Measurements from ENCODE around the gene TWNK.

TWNK gene

DNA sequence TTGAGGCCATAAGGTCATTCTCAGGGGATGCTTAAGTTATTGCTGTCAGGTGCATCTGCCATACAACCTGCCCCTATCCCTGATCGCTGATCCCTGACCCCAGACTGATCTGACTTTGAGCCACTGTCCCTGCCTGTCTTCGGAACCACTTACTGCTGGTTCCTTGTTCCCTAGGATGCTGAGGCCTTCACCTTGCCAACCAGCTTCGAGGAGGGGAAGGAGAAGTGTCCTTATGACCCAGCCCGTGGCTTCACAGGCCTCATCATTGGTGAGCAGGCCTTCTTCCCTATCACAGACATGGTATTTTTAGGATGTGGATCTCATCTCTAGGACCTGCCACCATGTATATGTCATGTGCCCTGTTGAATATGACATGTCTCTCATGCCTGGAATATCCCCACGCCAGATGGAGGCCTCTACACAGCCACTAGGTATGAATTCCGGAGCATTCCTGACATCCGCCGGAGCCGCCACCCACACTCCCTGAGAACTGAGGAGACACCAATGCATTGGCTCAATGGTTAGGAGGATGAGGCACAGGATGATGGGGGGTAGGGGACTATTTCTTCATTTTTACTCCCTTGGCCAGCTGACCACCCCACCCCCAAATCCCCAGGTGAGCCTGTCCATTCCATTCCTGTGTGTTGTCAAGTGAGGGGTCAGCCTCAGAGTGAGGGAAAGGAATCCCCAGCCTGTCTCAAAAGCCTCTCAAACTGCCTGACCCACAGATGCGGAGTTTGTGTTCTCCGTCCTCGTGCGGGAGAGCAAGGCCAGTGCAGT, 9.0 kb upstream of the TWNK start:
- no peak for DNase-seq (ENCODE audit: low read depth in 1 of 2, low spot score in 1 of 2)
- no peak for TF ChIP-seq JUND (IDR thresholded peaks at IDR 0.05; ENCODE audit: low read depth)
- in situ Hi-C loops (cut with HindIII; ENCODE audit: low pct_unique_long_range_greater_than_20kb, low sequenced_read_pairs), result no loop called here

DNA sequence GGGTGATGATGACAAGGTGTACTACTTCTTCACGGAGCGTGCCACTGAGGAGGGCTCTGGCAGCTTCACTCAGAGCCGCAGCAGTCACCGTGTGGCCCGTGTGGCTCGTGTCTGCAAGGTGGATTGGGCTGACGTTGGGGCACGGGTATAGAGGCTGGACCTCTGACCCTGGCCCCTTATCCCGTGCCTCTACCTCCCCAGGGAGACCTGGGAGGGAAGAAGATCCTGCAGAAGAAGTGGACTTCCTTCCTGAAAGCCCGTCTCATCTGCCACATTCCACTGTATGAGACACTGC, 8.5 kb upstream of the TWNK start:
- no peak for TF ChIP-seq JUND (IDR thresholded peaks at IDR 0.05; ENCODE audit: low read depth)
- no peak for DNase-seq (ENCODE audit: low read depth in 1 of 2, low spot score in 1 of 2)
- in situ Hi-C loops (cut with HindIII; ENCODE audit: low pct_unique_long_range_greater_than_20kb, low sequenced_read_pairs), result no loop called here

DNA sequence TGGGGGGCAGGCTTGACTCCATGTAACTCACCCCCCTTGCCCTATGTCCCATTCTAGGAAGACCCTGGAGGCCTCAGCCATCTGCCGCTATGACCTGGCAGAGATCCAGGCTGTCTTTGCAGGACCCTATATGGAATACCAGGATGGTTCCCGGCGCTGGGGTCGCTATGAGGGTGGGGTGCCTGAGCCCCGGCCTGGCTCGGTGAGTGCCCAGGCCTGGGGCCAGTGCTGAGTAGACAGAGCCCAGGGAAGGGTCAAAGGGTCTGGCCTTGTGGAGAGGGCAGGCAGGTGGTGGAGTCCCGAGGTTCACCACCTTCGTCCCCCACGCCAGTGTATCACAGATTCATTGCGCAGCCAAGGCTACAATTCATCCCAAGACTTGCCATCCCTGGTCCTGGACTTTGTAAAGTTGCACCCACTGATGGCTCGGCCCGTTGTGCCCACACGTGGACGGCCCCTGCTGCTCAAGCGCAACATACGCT, 7.5 kb upstream of the TWNK start:
- no peak for DNase-seq (ENCODE audit: low read depth in 1 of 2, low spot score in 1 of 2)
- in situ Hi-C loops (cut with HindIII; ENCODE audit: low pct_unique_long_range_greater_than_20kb, low sequenced_read_pairs), result no loop called here
- no peak for TF ChIP-seq JUND (IDR thresholded peaks at IDR 0.05; ENCODE audit: low read depth)

DNA sequence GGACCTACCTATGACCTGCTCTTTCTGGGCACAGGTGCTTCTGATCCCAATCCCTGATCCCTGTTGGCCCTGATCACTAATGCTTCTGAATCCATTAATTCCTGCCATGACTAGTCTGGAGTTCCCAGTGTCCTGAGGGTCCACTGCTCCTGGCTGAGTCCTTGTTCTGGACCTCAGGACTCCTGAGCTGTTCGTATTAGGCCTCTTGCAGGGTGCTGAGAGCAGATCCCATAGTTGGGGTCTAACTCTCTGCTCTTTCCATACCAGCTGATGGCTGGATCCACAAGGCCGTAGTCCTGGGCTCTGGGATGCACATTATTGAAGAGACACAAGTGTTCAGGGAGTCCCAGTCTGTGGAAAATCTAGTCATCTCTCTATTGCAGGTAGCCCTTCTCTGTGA, 7.0 kb upstream of the TWNK start:
- in situ Hi-C loops (cut with HindIII; ENCODE audit: low pct_unique_long_range_greater_than_20kb, low sequenced_read_pairs), result no loop called here
- TF ChIP-seq JUND (IDR thresholded peaks at IDR 0.05; ENCODE audit: low read depth), result no peak
- no peak for DNase-seq (ENCODE audit: low read depth in 1 of 2, low spot score in 1 of 2)

- no peak for TF ChIP-seq JUND (IDR thresholded peaks at IDR 0.05; ENCODE audit: low read depth)
- no peak for DNase-seq (ENCODE audit: low read depth in 1 of 2, low spot score in 1 of 2)
- in situ Hi-C loops (cut with HindIII; ENCODE audit: low pct_unique_long_range_greater_than_20kb, low sequenced_read_pairs), result no loop called here
Observed at GRCh38 chr10:100980711-100981110, 6.6 kb upstream of the TWNK start.

- no peak for TF ChIP-seq JUND (IDR thresholded peaks at IDR 0.05; ENCODE audit: low read depth)
- no peak for DNase-seq (ENCODE audit: low read depth in 1 of 2, low spot score in 1 of 2)
- in situ Hi-C loops (cut with HindIII; ENCODE audit: low pct_unique_long_range_greater_than_20kb, low sequenced_read_pairs), result no loop called here
Observed at GRCh38 chr10:100981178-100981772, 6.1 kb upstream of the TWNK start.

DNA sequence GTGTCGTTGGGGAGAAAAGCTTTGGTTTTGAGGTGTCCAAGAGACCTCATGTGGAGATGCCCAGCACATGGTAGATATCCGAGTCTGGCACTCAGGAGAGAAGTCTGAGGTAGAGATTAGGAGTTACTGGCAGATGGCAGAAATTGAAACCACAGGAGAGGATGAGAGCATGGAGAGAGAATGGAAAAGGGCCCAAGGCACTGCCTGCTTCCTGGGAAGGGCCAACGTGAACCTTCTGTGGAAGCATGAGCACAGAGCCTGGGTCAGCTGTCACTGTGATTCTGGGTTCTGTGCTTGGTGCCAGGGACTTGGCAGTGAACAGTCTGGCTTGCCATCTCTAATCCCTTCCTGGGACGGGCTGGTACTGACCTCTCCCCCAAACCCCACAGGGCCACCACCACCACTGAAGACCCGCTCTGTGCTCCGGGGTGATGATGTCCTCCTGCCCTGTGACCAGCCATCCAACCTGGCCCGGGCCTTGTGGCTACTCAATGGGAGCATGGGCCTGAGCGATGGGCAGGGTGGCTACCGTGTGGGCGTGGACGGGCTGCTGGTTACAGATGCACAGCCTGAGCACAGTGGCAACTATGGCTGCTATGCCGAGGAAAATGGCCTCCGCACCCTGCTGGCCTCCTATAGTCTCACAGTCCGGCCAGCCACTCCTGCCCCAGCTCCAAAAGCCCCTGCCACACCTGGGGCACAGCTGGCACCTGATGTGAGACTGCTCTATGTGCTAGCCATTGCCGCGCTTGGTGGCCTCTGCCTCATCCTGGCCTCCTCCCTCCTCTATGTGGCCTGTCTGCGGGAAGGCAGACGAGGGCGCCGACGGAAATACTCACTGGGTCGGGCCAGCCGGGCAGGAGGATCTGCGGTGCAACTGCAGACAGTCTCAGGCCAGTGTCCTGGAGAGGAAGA, 4.2 kb upstream of the TWNK start:
- DNase-seq (ENCODE audit: low read depth in 1 of 2, low spot score in 1 of 2), result no peak
- no peak for TF ChIP-seq JUND (IDR thresholded peaks at IDR 0.05; ENCODE audit: low read depth)
- in situ Hi-C loops (cut with HindIII; ENCODE audit: low pct_unique_long_range_greater_than_20kb, low sequenced_read_pairs), result no loop called here

GRCh38 chr10:100983868-100984671, 3.3 kb upstream of the TWNK start:
- DNase-seq (ENCODE audit: low read depth in 1 of 2, low spot score in 1 of 2), result no peak
- in situ Hi-C loops (cut with HindIII; ENCODE audit: low pct_unique_long_range_greater_than_20kb, low sequenced_read_pairs), result no loop called here
- TF ChIP-seq JUND (IDR thresholded peaks at IDR 0.05; ENCODE audit: low read depth), result no peak

DNA sequence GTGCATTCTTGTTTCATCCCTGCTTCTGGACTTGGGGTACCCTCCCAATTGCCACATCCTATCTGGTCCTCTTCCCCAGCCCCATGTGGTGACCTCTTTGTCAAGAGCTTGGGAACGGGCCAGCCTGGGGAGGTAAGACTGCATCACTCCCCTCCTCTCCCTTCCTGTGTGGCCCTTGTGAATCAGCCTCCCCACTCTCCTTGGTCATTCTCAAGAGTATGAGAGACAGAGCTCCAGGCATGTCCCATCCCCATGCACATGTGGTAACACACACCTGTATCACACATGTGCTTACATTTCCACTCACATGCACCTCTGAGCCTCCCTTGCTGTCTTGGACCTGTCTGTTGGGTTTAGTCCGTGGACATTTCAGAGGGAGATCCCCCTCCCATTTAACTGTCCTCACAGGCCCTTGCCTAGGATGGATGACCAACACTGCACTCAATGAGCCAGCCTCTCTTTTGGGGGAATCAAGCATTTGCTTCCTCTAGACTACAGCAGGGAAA, 2.6 kb upstream of the TWNK start:
- DNase-seq (ENCODE audit: low read depth in 1 of 2, low spot score in 1 of 2), result no peak
- in situ Hi-C loops (cut with HindIII; ENCODE audit: low pct_unique_long_range_greater_than_20kb, low sequenced_read_pairs), result no loop called here
- no peak for TF ChIP-seq JUND (IDR thresholded peaks at IDR 0.05; ENCODE audit: low read depth)

DNA sequence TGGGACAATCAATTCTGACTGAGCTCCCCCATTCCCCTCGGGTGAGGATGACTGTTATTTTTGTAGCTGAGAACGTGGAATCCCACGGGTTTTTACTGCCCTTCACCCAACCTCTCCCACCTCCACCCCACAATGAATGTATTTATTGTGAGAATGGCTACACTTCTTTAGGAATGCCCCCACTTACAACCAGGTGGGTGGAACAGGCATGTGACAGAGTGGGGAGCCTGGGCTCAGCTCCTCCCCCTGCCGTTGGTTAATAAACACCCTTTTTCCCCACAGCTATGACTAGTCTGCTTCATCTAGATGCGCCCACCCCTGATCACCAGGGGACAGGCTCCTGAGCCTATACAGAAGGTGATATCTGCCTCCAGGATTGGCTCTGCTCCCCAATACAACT, 2.0 kb upstream of the TWNK start:
- no peak for DNase-seq (ENCODE audit: low read depth in 1 of 2, low spot score in 1 of 2)
- in situ Hi-C loops (cut with HindIII; ENCODE audit: low pct_unique_long_range_greater_than_20kb, low sequenced_read_pairs), result no loop called here
- no peak for TF ChIP-seq JUND (IDR thresholded peaks at IDR 0.05; ENCODE audit: low read depth)

- no peak for TF ChIP-seq JUND (IDR thresholded peaks at IDR 0.05; ENCODE audit: low read depth)
- DNase-seq (ENCODE audit: low read depth in 1 of 2, low spot score in 1 of 2), result no peak
- in situ Hi-C loops (cut with HindIII; ENCODE audit: low pct_unique_long_range_greater_than_20kb, low sequenced_read_pairs), result no loop called here
Observed at GRCh38 chr10:100986623-100986951, 756 bp upstream of the TWNK start.

DNA sequence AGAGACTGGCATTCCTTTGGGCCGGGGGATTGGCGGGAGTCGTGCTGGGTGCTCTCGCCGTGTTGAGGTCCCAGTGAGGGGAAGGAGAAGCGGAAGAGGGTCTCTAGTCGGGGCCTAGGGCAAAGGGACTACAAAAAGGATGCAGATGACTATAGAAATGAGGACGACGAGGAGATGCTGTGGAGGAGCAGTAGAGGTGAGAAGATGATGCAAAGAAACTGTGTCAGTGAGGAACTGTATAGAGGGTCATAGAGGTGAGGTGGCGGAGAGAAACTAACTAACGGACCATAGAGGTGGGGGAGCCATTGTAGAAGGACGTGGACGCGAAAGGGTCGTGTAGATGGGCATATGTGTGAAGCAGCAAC, 324 bp downstream of the TWNK start:
- in situ Hi-C loops (cut with HindIII; ENCODE audit: low pct_unique_long_range_greater_than_20kb, low sequenced_read_pairs), result no loop called here
- TF ChIP-seq JUND (IDR thresholded peaks at IDR 0.05; ENCODE audit: low read depth), result no peak
- DNase-seq (ENCODE audit: low read depth in 1 of 2, low spot score in 1 of 2), result no peak
